SK-N-SH (cell line): ENCODE data around the gene ITCH. TPM values are rescaled to one million over a fixed set of nuclear protein-coding genes. Genes with fewer than 3 reads are reported as not detected.

ENCODE experiments used
- CTCF ChIA-PET: fragments of 300-600, 350-600 bp; formaldehyde crosslinking; extraction: SDS; loops from one replicate; lab custom pipeline; 2021; lab: Yijun Ruan, JAX
- POLR2A ChIA-PET: fragments of 350-600 bp; sonication (Branson Sonifier 250); formaldehyde crosslinking; extraction: SDS; loops from one replicate; lab custom pipeline; 2020; ENCODE audit warnings: antibody characterized with exemption, inconsistent platforms; lab: Yijun Ruan, JAX
- DNase-seq: peaks from one replicate; pipeline ENCODE4 v3.0.0; 2012
- H2AFZ ChIP-seq: fragments of 200-600 bp; sonication (generic); 2 replicates; pipeline ENCODE4 v1.8.1; 2016; ENCODE audit warnings: antibody characterized with exemption, mild to moderate bottlenecking, low read depth
- H3F3A ChIP-seq: fragments of 200-600 bp; sonication (generic); replicated peaks from 2 replicates; pipeline ENCODE3; 2016; ENCODE audit warnings: antibody characterized with exemption, mild to moderate bottlenecking; ENCODE audit not compliant: insufficient read depth
- H3K27ac ChIP-seq, 2 experiments: fragments of 200-500 bp in 1 of 2; fragments of 200-600 bp in 1 of 2; sonication (Bioruptor generic) in 1 of 2; sonication (generic), shearing (Covaris generic) in 1 of 2; 2 replicates each; pipeline versions ENCODE4 v1.5.1 to v1.6.1; 2014 to 2016; ENCODE audit warnings: low read depth in 2 of 2, inconsistent platforms in 1 of 2, low read length in 1 of 2, mild to moderate bottlenecking in 1 of 2, mixed read lengths in 1 of 2
- H3K27me3 ChIP-seq: fragments of 200-600 bp; sonication (generic), shearing (Covaris generic); 2 replicates; pipeline ENCODE4 v1.6.1; 2016; ENCODE audit warnings: mixed run types; ENCODE audit not compliant: insufficient read depth
- H3K36me3 ChIP-seq, 2 experiments: fragments of 200-500 bp in 1 of 2; fragments of 200-600 bp in 1 of 2; sonication (Bioruptor generic) in 1 of 2; sonication (generic) in 1 of 2; replicated peaks in 1 of 2; 2 replicates each; pipeline versions ENCODE3 to v1.5.1; 2014 to 2016; ENCODE audit warnings: low read length in 1 of 2, mild to moderate bottlenecking in 1 of 2; ENCODE audit not compliant: insufficient read depth in 2 of 2, control insufficient read depth in 1 of 2
- H3K4me1 ChIP-seq, 2 experiments: fragments of 200-500 bp in 1 of 2; fragments of 200-600 bp in 1 of 2; sonication (Bioruptor generic) in 1 of 2; sonication (generic), shearing (Covaris generic) in 1 of 2; 2 replicates each; pipeline versions ENCODE4 v1.5.1 to v1.6.1; 2014 to 2016; ENCODE audit warnings: low read depth in 1 of 2, low read length in 1 of 2, mixed run types in 1 of 2; ENCODE audit not compliant: insufficient read depth in 2 of 2, control insufficient read depth in 1 of 2
- H3K4me2 ChIP-seq: fragments of 200-600 bp; sonication (generic), shearing (Covaris generic); 2 replicates; pipeline ENCODE4 v1.6.1; 2017; ENCODE audit warnings: mixed run types
- H3K4me3 ChIP-seq, 2 experiments: fragments of 200-500 bp in 1 of 2; fragments of 200-600 bp in 1 of 2; sonication (Bioruptor generic) in 1 of 2; sonication (generic), shearing (Covaris generic) in 1 of 2; 2 replicates each; pipeline versions ENCODE4 v1.5.1 to v1.8.1; 2014 to 2016; ENCODE audit warnings: low read depth in 2 of 2, inconsistent platforms in 1 of 2, low read length in 1 of 2, mild to moderate bottlenecking in 1 of 2, mixed read lengths in 1 of 2, moderate library complexity in 1 of 2
- H3K79me2 ChIP-seq: fragments of 200-600 bp; sonication (generic); 2 replicates; pipeline ENCODE4 v1.8.1; 2017; ENCODE audit warnings: mild to moderate bottlenecking; ENCODE audit not compliant: insufficient read depth
- H3K9ac ChIP-seq: fragments of 200-600 bp; sonication (generic); 2 replicates; pipeline ENCODE4 v1.6.1; 2017; ENCODE audit warnings: mixed run types
- H3K9me2 ChIP-seq: fragments of 200-600 bp; sonication (generic); 2 replicates; pipeline ENCODE4 v1.6.1; 2017; ENCODE audit warnings: mixed run types
- H3K9me3 ChIP-seq: fragments of 200-600 bp; sonication (generic); 2 replicates; pipeline ENCODE4 v1.6.1; 2017; ENCODE audit warnings: mixed run types, mild to moderate bottlenecking, moderate library complexity
- H4K20me1 ChIP-seq: fragments of 200-600 bp; sonication (generic); 2 replicates; pipeline ENCODE4 v1.6.1; 2017; ENCODE audit warnings: mild to moderate bottlenecking, mixed run types; ENCODE audit not compliant: insufficient read depth
- EZH2phosphoT487 ChIP-seq: fragments of 200-600 bp; sonication (generic); IDR thresholded peaks from 2 replicates; pipeline ENCODE4 v1.6.1; 2017; ENCODE audit warnings: low read depth, mixed run types, mild to moderate bottlenecking, antibody characterized with exemption, moderate library complexity, borderline replicate concordance
- FOSL2 ChIP-seq: IDR thresholded peaks from 2 replicates; pipeline ENCODE4 v1.4.0; 2012; ENCODE audit warnings: low read depth, mild to moderate bottlenecking, moderate library complexity, borderline replicate concordance
- GABPA ChIP-seq: IDR thresholded peaks from 2 replicates; pipeline ENCODE4 v1.4.0; 2012; ENCODE audit warnings: low read depth, mild to moderate bottlenecking
- GATA2 ChIP-seq: sonication (generic); formaldehyde crosslinking; IDR thresholded peaks from 2 replicates; pipeline ENCODE4 v1.5.0; 2020; ENCODE audit warnings: mild to moderate bottlenecking, missing genetic modification reagents
- JUND ChIP-seq: IDR thresholded peaks from 2 replicates; pipeline ENCODE4 v1.4.0; 2012
- MEF2A ChIP-seq: IDR thresholded peaks from 2 replicates; pipeline ENCODE4 v1.4.0; 2012; ENCODE audit warnings: low read depth, borderline replicate concordance
- NRF1 ChIP-seq: IDR thresholded peaks from 2 replicates; pipeline ENCODE4 v1.6.1; 2012; ENCODE audit warnings: low read depth, mild to moderate bottlenecking, low read length
- RXRA ChIP-seq: IDR thresholded peaks from 2 replicates; pipeline ENCODE4 v1.4.0; 2012; ENCODE audit warnings: low read depth, mild to moderate bottlenecking, borderline replicate concordance
- SMC3 ChIP-seq: IDR thresholded peaks from 2 replicates; pipeline ENCODE4 v1.6.1; 2012; ENCODE audit warnings: low read depth, low read length, improper control_type of control experiment
- TCF12 ChIP-seq: IDR thresholded peaks from 2 replicates; pipeline ENCODE4 v1.4.0; 2012
- TEAD4 ChIP-seq: IDR thresholded peaks from 2 replicates; pipeline ENCODE4 v1.4.0; 2012; ENCODE audit warnings: mild to moderate bottlenecking, borderline replicate concordance; ENCODE audit not compliant: insufficient read depth
- WGBS: methylation state at CpG from one replicate; pipeline ENCODE4 v1.1.6; 2017; ENCODE audit warnings: low lambda C conversion rate; 5-methylcytosine and 5-hydroxymethylcytosine counted together
- polyA plus RNA-seq, 3 experiments: library from polyadenylated mRNA; depleted of rRNA; stranded (reverse); fragments of >200 nt; gene quantifications; 2 replicates each; pipeline ENCODE4 v1.2.3, GENCODE V29; 2012
- TF ChIP-seq, protein P1 (sequence below): fragments of 150-350 bp; IDR thresholded peaks from 2 replicates; pipeline ENCODE4 v1.6.1; 2016; ENCODE audit warnings: mild to moderate bottlenecking, low read depth, low read length
- TF ChIP-seq, protein P2 (sequence below): fragments of 150-350 bp; IDR thresholded peaks from 2 replicates; pipeline ENCODE4 v1.6.1; 2017; ENCODE audit warnings: antibody characterized with exemption, low read length, low read depth, borderline replicate concordance
- TF ChIP-seq, protein P3 (sequence below): IDR thresholded peaks from 2 replicates; pipeline ENCODE4 v1.4.0; 2012; ENCODE audit warnings: low read depth, borderline replicate concordance
- TF ChIP-seq, protein P4 (sequence below): IDR thresholded peaks from 2 replicates; pipeline ENCODE4 v1.6.1; 2012; ENCODE audit warnings: mild to moderate bottlenecking, low read depth, low read length, moderate library complexity

The ITCH gene
- polyA plus RNA-seq, 1 of the 3 experiments (the other 2 are of a cell fraction) = 3.8 TPM

DNA sequence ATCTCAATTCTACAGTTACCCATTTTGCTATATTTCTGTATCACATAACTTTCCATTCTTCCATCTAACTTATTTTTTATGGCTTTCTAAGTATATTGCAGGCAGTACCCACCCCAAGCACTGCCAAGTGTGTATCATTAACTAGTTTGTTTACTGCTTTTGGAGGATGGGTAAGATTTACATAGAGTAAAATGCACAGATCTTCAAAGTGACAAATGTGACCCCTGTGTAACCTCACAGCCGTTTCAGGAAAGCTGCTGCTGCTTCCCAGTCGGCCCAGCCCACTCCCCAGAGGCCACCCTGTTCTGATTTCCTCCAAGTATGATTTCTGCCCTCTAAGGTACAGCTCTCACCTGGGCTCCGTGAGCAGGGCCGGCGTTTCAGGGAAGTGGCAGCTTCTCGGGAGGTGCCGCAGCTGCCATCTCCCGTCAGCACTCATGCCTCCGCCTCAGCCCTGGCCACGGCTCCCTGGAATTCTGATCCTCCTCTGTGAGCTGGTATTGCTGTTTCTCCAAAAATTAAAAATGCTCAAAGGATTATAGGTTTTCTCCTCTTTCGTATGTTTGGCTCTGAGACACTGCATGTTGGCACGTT is 180.5 kb downstream of the ITCH start:
- H3K4me3 ChIP-seq = no peak overlapping the region
- peaks cover 19 to 35% of the 10 kb centered on the region in 2 experiments for H3K36me3 ChIP-seq
- H3K9me2 ChIP-seq = no peaks in the 10 kb centered on the region
- no peaks in the 10 kb centered on the region for H3K27me3 ChIP-seq
- H3F3A ChIP-seq = peaks cover 2% of the 10 kb centered on the region
- no peaks in the 10 kb centered on the region for H4K20me1 ChIP-seq
- H3K4me2 ChIP-seq = no peak overlapping the region
- TF ChIP-seq GATA2 (no peak), GABPA (no peak), FOSL2 (no peak), EZH2phosphoT487 (no peak), RXRA (no peak), JUND (no peak), TCF12 (no peak), MEF2A (no peak), SMC3 (no peak), NRF1 (no peak), TEAD4 (no peak)
- TF ChIP-seq, protein P1, sequence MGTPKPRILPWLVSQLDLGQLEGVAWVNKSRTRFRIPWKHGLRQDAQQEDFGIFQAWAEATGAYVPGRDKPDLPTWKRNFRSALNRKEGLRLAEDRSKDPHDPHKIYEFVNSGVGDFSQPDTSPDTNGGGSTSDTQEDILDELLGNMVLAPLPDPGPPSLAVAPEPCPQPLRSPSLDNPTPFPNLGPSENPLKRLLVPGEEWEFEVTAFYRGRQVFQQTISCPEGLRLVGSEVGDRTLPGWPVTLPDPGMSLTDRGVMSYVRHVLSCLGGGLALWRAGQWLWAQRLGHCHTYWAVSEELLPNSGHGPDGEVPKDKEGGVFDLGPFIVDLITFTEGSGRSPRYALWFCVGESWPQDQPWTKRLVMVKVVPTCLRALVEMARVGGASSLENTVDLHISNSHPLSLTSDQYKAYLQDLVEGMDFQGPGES = no peak
- TF ChIP-seq, protein P2, sequence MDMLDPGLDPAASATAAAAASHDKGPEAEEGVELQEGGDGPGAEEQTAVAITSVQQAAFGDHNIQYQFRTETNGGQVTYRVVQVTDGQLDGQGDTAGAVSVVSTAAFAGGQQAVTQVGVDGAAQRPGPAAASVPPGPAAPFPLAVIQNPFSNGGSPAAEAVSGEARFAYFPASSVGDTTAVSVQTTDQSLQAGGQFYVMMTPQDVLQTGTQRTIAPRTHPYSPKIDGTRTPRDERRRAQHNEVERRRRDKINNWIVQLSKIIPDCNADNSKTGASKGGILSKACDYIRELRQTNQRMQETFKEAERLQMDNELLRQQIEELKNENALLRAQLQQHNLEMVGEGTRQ = no peak
- TF ChIP-seq, protein P3, sequence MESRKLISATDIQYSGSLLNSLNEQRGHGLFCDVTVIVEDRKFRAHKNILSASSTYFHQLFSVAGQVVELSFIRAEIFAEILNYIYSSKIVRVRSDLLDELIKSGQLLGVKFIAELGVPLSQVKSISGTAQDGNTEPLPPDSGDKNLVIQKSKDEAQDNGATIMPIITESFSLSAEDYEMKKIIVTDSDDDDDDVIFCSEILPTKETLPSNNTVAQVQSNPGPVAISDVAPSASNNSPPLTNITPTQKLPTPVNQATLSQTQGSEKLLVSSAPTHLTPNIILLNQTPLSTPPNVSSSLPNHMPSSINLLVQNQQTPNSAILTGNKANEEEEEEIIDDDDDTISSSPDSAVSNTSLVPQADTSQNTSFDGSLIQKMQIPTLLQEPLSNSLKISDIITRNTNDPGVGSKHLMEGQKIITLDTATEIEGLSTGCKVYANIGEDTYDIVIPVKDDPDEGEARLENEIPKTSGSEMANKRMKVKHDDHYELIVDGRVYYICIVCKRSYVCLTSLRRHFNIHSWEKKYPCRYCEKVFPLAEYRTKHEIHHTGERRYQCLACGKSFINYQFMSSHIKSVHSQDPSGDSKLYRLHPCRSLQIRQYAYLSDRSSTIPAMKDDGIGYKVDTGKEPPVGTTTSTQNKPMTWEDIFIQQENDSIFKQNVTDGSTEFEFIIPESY = no peak
- TF ChIP-seq, protein P4, sequence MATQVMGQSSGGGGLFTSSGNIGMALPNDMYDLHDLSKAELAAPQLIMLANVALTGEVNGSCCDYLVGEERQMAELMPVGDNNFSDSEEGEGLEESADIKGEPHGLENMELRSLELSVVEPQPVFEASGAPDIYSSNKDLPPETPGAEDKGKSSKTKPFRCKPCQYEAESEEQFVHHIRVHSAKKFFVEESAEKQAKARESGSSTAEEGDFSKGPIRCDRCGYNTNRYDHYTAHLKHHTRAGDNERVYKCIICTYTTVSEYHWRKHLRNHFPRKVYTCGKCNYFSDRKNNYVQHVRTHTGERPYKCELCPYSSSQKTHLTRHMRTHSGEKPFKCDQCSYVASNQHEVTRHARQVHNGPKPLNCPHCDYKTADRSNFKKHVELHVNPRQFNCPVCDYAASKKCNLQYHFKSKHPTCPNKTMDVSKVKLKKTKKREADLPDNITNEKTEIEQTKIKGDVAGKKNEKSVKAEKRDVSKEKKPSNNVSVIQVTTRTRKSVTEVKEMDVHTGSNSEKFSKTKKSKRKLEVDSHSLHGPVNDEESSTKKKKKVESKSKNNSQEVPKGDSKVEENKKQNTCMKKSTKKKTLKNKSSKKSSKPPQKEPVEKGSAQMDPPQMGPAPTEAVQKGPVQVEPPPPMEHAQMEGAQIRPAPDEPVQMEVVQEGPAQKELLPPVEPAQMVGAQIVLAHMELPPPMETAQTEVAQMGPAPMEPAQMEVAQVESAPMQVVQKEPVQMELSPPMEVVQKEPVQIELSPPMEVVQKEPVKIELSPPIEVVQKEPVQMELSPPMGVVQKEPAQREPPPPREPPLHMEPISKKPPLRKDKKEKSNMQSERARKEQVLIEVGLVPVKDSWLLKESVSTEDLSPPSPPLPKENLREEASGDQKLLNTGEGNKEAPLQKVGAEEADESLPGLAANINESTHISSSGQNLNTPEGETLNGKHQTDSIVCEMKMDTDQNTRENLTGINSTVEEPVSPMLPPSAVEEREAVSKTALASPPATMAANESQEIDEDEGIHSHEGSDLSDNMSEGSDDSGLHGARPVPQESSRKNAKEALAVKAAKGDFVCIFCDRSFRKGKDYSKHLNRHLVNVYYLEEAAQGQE = no peak
- TF ChIP-seq, all 33 proteins: peak for 0
- ChIA-PET POLR2A (interaction anchor here (1.2 to 1.5 kb wide), 2 partner anchors 15 to 231 kb away, joined by 3 read pairs; partner anchors contain the start of gene MAP1LC3A), CTCF (interaction anchor here (0.6 to 1.9 kb wide), 4 partner anchors 9 to 231 kb away, joined by 3 to 9 read pairs (median 4); no protein-coding TSS in a partner anchor)
- Histone ChIP-seq H3K4me1 (no peaks in the 10 kb centered on the region), H2AFZ (no peak overlapping the region), H3K27ac (no peak overlapping the region), H3K79me2 (no peaks in the 10 kb centered on the region), H3K9me3 (no peaks in the 10 kb centered on the region), H3K9ac (no peak overlapping the region)
- no peak for DNase-seq
- 88% methylated on average over 9 of the region's 12 CpGs for WGBS
